GM12878 (cell line): ENCODE measurements around the gene SERTAD2. TPM values are rescaled to one million over a fixed set of nuclear protein-coding genes. Genes with fewer than 3 reads are reported as not detected.

ENCODE experiments used
- ATAC-seq: fragments of 200-7000 bp; cut with Tn5 transposase; 3 replicates; pipeline ENCODE4 v1.9.1; 2020; ENCODE audit warnings: mild to moderate bottlenecking, moderate library complexity
- BruUV-seq: library from RNA; stranded (reverse); fragments of 400-500 nt; replicated peaks from 2 replicates; lab custom pipeline; 2021; lab: Mats Ljungman, UMichigan
- CTCF ChIA-PET: fragments of 300-600 bp; sonication (Branson Sonifier 250); formaldehyde crosslinking; extraction: SDS; loops from one replicate; lab custom pipeline; 2021; ENCODE audit warnings: inconsistent platforms; lab: Yijun Ruan, JAX
- POLR2A ChIA-PET: fragments of 350-600 bp; formaldehyde crosslinking; extraction: SDS; loops from one replicate; lab custom pipeline; 2021; ENCODE audit warnings: inconsistent platforms; lab: Charles Lee
- RAD21 ChIA-PET: fragments of 300-600 bp; sonication (Branson Sonifier 250); formaldehyde crosslinking; loops from one replicate; lab custom pipeline; 2023; ENCODE audit warnings: antibody characterized with exemption; ENCODE audit not compliant: unreplicated experiment; lab: Charles Lee
- SMC1A ChIA-PET: fragments of 300-600 bp; sonication (Branson Sonifier 250); formaldehyde crosslinking; loops from one replicate; lab custom pipeline; 2023; ENCODE audit not compliant: unreplicated experiment, uncharacterized antibody; lab: Charles Lee
- DNase-seq: peaks from one replicate; pipeline ENCODE4 v3.0.0-alpha.2; 2011; ENCODE audit warnings: low read depth, low spot score
- FAIRE-seq: peaks from 3 replicates; lab custom pipeline; 2011; peaks lifted over from hg19 to GRCh38; lab: Jason Lieb, UNC
- H2AFZ ChIP-seq: 2 replicates; pipeline ENCODE4 v1.6.0; 2011; ENCODE audit warnings: low read depth, low read length, control low read depth; ENCODE audit not compliant: control insufficient read depth
- H3K27ac ChIP-seq: 2 replicates; pipeline ENCODE4 v1.5.1; 2011; ENCODE audit warnings: control low read depth; ENCODE audit not compliant: control insufficient read depth, insufficient read depth
- H3K27me3 ChIP-seq, 2 experiments: replicated peaks in 1 of 2; 2 replicates each; pipeline versions ENCODE4 v1.6.0 to v1.6.1; 2011; ENCODE audit warnings: low read length in 1 of 2; ENCODE audit not compliant: control insufficient read depth in 2 of 2, insufficient read depth in 2 of 2
- H3K36me3 ChIP-seq, 2 experiments: 2 replicates each; pipeline ENCODE4 v1.5.1; 2011; ENCODE audit warnings: low read length in 1 of 2; ENCODE audit not compliant: control insufficient read depth in 2 of 2, insufficient read depth in 2 of 2
- H3K4me1 ChIP-seq: 2 replicates; pipeline ENCODE4 v1.6.1; 2011; ENCODE audit warnings: mild to moderate bottlenecking, low read length, moderate library complexity, mixed read lengths; ENCODE audit not compliant: control insufficient read depth, insufficient read depth
- H3K4me2 ChIP-seq: 2 replicates; pipeline ENCODE4 v1.6.0; 2011; ENCODE audit warnings: control low read depth; ENCODE audit not compliant: control insufficient read depth, insufficient read depth
- H3K4me3 ChIP-seq: fragments of 200-600 bp; sonication (generic); 2 replicates; pipeline ENCODE4 v1.5.1; 2016
- H3K79me2 ChIP-seq: 2 replicates; pipeline ENCODE4 v1.6.0; 2011; ENCODE audit warnings: low read length; ENCODE audit not compliant: control insufficient read depth, insufficient read depth
- H3K9ac ChIP-seq: 2 replicates; pipeline ENCODE4 v1.8.0; 2011; ENCODE audit warnings: low read length, control low read depth, mixed read lengths; ENCODE audit not compliant: control insufficient read depth, insufficient read depth
- H3K9me3 ChIP-seq: replicated peaks from 3 replicates; pipeline ENCODE4 v1.5.1; 2011; ENCODE audit warnings: mild to moderate bottlenecking, low read length; ENCODE audit not compliant: control insufficient read depth, insufficient read depth
- H4K20me1 ChIP-seq: 2 replicates; pipeline ENCODE4 v1.6.0; 2011; ENCODE audit not compliant: control insufficient read depth, insufficient read depth
- CHD1 ChIP-seq: IDR thresholded peaks from 2 replicates; pipeline ENCODE4 v1.6.1; 2012; ENCODE audit warnings: low read depth, low read length, improper control_type of control experiment
- HDAC6 ChIP-seq: fragments of 200-600 bp; sonication (generic); IDR thresholded peaks from one replicate; pipeline ENCODE4 v1.8.0; 2017; ENCODE audit warnings: antibody characterized with exemption; ENCODE audit not compliant: unreplicated experiment
- SMC3 ChIP-seq: IDR thresholded peaks from 2 replicates; pipeline ENCODE4 v1.6.1; 2011; ENCODE audit warnings: low read length, improper control_type of control experiment, borderline replicate concordance
- WGBS: methylation state at CpG from one replicate; pipeline ENCODE4 v1.1.6; 2016; ENCODE audit warnings: low lambda C conversion rate; ENCODE audit not compliant: insufficient replicate concordance, insufficient coverage; ENCODE audit errors: missing lambda C conversion rate; 5-methylcytosine and 5-hydroxymethylcytosine counted together
- in situ Hi-C: fragments of 300-500 bp; cut with MboI; formaldehyde crosslinking; loops from 9 replicates; pipeline ENCODE4 v1.14.3; 2018; ENCODE audit warnings: mixed read lengths
- intact Hi-C: fragments of 100-400 bp; cut with micrococcal nuclease; formaldehyde crosslinking; loops from one replicate; pipeline ENCODE4 v1.14.2; 2022; ENCODE audit not compliant: unreplicated experiment
- polyA plus RNA-seq, 11 experiments: library from polyadenylated mRNA; depleted of rRNA in 4 of 11; unstranded in 6 of 11; stranded (reverse) in 5 of 11; fragments of >200 nt; fragmentation: Nextera tagmentation in 4 of 11; fragmentation: Illumina TruSeq in 1 of 11; extraction: Ambion mirVana in 4 of 11; extraction: Trizol in 1 of 11; gene quantifications; 1 replicate in 1 of 11; 2 replicates in 10 of 11; pipeline versions ENCODE4 v1.2.1 to v1.2.3, GENCODE V29; 2011 to 2016; ENCODE audit warnings: inconsistent platforms in 2 of 11, missing spikeins in 2 of 11, low read depth in 1 of 11
- total RNA-seq, 4 experiments: library from RNA; depleted of rRNA in 3 of 4; stranded (reverse); fragments of >200 nt in 3 of 4; fragmentation: Illumina TruSeq in 1 of 4; extraction: Trizol in 1 of 4; gene quantifications; 2 replicates each; pipeline versions ENCODE4 v1.2.1 to v1.2.3, GENCODE V29; 2013 to 2021
- TF ChIP-seq, protein P1 (sequence below): fragments of 450-650 bp; conservative IDR thresholded peaks from 2 replicates; pipeline ENCODE4 v1.6.1; 2017; ENCODE audit warnings: mild to moderate bottlenecking, moderate library complexity

The SERTAD2 gene
- total and polyA plus RNA-seq, 10 of the 15 experiments (the other 5 are each of a cell fraction or from before 2014, with no cell fraction given): 7.9 to 28.7 (median 20.1) TPM

DNA sequence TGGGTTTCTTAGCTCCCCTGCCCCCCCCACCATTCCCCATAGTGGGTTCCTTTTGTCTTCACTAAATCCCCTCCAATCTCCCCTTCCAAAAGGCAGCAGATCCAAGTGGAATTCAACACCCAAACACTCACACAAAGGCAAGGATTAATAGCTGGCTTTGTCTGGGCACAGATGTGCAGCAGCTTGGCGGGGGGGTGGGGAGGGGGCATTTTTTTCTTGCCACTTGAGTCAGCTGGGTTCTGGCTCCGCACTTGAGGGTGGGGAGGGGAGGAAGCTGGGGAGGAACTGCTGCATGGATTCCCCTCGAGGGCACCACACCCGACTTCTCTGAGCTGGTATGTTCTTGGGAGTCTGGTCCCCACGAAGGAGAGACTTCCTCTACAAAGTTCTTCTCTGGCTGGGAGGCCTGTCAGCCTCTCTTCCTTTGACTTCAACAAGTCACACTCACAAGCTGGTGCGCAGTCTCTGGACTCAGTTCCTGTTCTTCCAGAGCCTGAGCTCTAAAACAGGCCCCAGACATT is 36.0 kb downstream of the SERTAD2 start:
- intact Hi-C loops (no loop called here), in situ Hi-C loops (no loop called here)
- Histone ChIP-seq H3K27me3 (no peaks in the 10 kb centered on the region), H3K4me2 (no peak overlapping the region), H3K4me1 (peaks cover 11% of the 10 kb centered on the region), H3K36me3 (no peaks in the 10 kb centered on the region), H3K4me3 (no peak overlapping the region), H3K9me3 (no peaks in the 10 kb centered on the region), H3K9ac (no peak overlapping the region), H2AFZ (no peak overlapping the region), H3K27ac (no peak overlapping the region), H4K20me1 (no peaks in the 10 kb centered on the region), H3K79me2 (no peaks in the 10 kb centered on the region)
- BruUV-seq: no TSS peak
- RAD21 ChIA-PET: interaction anchor here (0.9 to 5.2 kb wide), 10 partner anchors 8 to 213 kb away, joined by 3 to 25 read pairs (median 3); no protein-coding TSS in a partner anchor
- ATAC-seq (no peak), FAIRE-seq (no peak), DNase-seq (no peak)
- POLR2A ChIA-PET: interaction anchor here (0.8 to 3.5 kb wide), 6 partner anchors 11 to 133 kb away, joined by 3 to 23 read pairs (median 3); no protein-coding TSS in a partner anchor
- SMC1A ChIA-PET: interaction anchor here (0.7 to 5.4 kb wide), 12 partner anchors 11 to 131 kb away, joined by 3 to 35 read pairs (median 4); no protein-coding TSS in a partner anchor
- 48% methylated on average over 6 of the region's 6 CpGs for WGBS
- TF ChIP-seq SMC3 (no peak), HDAC6 (no peak)
- CTCF ChIA-PET: interaction anchor here (0.7 to 4.1 kb wide), 9 partner anchors 8 to 290 kb away, joined by 3 to 18 read pairs (median 6); no protein-coding TSS in a partner anchor

DNA sequence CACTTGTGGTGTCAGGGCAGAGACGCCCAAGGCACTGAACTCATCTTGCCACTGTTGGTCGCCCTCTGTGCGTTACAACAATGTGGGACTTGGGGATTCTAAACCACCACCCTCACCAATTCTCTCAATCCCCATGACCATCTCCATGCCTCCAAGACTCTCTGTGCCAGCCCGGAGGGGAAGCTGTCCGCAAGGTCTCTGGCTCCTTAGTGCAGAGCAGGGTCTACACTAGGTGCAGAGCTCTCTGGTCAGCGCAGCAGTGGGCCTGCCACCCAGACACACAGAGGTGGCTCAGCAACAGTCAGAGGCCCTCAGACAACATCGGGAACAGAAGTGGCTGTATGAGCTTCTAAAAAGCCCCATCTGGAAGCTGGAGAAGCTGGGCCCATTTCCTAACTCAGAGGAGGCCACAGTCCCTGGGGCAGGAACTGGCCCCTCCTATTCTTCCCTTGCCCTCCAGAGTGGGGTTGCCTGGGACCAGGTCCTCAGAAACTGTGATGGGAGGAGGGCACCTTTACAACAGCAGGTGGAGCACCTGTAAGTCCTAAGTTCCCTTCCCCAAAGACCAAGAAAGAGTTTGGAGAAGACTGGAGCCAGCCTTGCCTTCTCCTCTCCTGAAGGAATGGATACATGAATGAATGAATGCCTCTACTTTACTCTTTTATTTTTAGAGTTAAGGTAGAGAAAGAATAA is 37.7 kb downstream of the SERTAD2 start:
- ChIA-PET RAD21 (interaction anchor here (0.6 to 5.2 kb wide), 7 partner anchors 8 to 251 kb away, joined by 3 to 25 read pairs (median 3); no protein-coding TSS in a partner anchor), POLR2A (interaction anchor here (0.9 to 3.5 kb wide), 7 partner anchors 9 to 101 kb away, joined by 3 to 23 read pairs (median 3); no protein-coding TSS in a partner anchor), SMC1A (interaction anchor here (0.6 to 5.4 kb wide), 15 partner anchors 9 to 609 kb away, joined by 3 to 35 read pairs (median 5); partner anchors contain the start of gene AFTPH), CTCF (interaction anchor here (0.5 to 4.1 kb wide), 17 partner anchors 10 to 285 kb away, joined by 3 to 18 read pairs (median 4); no protein-coding TSS in a partner anchor)
- no peaks in the 10 kb centered on the region for H3K79me2 ChIP-seq
- H3K36me3 ChIP-seq: no peaks in the 10 kb centered on the region
- no peak overlapping the region for H2AFZ ChIP-seq
- H4K20me1 ChIP-seq: no peaks in the 10 kb centered on the region
- H3K4me2 ChIP-seq: no peak overlapping the region
- intact Hi-C loops (no loop called here), in situ Hi-C loops (no loop called here)
- no peak overlapping the region for H3K27ac ChIP-seq
- no peak overlapping the region for H3K9ac ChIP-seq
- H3K4me1 ChIP-seq: peaks cover 12% of the 10 kb centered on the region
- 94% methylated on average over 7 of the region's 7 CpGs for WGBS
- TF ChIP-seq, protein P1, sequence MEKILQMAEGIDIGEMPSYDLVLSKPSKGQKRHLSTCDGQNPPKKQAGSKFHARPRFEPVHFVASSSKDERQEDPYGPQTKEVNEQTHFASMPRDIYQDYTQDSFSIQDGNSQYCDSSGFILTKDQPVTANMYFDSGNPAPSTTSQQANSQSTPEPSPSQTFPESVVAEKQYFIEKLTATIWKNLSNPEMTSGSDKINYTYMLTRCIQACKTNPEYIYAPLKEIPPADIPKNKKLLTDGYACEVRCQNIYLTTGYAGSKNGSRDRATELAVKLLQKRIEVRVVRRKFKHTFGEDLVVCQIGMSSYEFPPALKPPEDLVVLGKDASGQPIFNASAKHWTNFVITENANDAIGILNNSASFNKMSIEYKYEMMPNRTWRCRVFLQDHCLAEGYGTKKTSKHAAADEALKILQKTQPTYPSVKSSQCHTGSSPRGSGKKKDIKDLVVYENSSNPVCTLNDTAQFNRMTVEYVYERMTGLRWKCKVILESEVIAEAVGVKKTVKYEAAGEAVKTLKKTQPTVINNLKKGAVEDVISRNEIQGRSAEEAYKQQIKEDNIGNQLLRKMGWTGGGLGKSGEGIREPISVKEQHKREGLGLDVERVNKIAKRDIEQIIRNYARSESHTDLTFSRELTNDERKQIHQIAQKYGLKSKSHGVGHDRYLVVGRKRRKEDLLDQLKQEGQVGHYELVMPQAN: no peak
- no peak for TF ChIP-seq CHD1
- no peak for ATAC-seq
- no peak for FAIRE-seq
- H3K27me3 ChIP-seq: no peaks in the 10 kb centered on the region
- no peaks in the 10 kb centered on the region for H3K9me3 ChIP-seq
- no peak for DNase-seq
- H3K4me3 ChIP-seq: no peak overlapping the region
- BruUV-seq: no TSS peak
